ENCODE data around the gene PTPN1.
"Not testable (repeated sequence)": the region's sequence is repeated elsewhere in the genome, so short reads cannot be mapped to it uniquely, and the experiment has no call there.

Gene PTPN1

DNA sequence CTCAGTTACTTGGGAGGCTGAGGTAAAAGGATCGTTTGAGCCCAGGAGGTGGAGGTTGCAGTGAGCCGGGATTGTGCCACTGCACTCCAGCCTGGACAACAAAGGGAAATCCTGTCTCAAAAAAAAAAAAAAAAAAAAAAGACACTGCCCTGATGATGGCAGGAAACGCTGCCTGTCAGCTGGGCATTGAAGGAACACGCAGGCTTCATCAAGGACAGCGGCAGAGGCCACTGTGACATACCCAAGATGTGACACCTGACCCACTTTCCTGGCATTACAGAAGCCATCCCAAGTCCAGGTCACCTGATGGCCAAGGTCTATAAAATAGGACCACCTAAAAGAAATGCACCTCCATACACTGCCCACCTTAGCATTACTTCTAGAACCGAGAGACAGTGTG is 105.2 kb downstream of the PTPN1 start:
- Histone ChIP-seq H3K36me3 (no peaks in the 10 kb centered on the region), H3K4me1 (ENCODE audit: control insufficient read depth in 1 of 2, insufficient read depth in 1 of 2, low read depth in 1 of 2, low read length in 1 of 2) (no peaks in the 10 kb centered on the region), H3K4me3 (ENCODE audit: low read depth in 1 of 2, low read length in 1 of 2) (no peak overlapping the region), H3K27ac (no peak overlapping the region), H3K9me3 (no peaks in the 10 kb centered on the region), H3K27me3 (no peaks in the 10 kb centered on the region)
- TF ChIP-seq, protein P1, sequence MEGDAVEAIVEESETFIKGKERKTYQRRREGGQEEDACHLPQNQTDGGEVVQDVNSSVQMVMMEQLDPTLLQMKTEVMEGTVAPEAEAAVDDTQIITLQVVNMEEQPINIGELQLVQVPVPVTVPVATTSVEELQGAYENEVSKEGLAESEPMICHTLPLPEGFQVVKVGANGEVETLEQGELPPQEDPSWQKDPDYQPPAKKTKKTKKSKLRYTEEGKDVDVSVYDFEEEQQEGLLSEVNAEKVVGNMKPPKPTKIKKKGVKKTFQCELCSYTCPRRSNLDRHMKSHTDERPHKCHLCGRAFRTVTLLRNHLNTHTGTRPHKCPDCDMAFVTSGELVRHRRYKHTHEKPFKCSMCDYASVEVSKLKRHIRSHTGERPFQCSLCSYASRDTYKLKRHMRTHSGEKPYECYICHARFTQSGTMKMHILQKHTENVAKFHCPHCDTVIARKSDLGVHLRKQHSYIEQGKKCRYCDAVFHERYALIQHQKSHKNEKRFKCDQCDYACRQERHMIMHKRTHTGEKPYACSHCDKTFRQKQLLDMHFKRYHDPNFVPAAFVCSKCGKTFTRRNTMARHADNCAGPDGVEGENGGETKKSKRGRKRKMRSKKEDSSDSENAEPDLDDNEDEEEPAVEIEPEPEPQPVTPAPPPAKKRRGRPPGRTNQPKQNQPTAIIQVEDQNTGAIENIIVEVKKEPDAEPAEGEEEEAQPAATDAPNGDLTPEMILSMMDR (IDR thresholded peaks at IDR 0.05) = no peak

- H3K4me3 ChIP-seq (ENCODE audit: low read depth in 1 of 2, low read length in 1 of 2) = no peak overlapping the region
- H3K36me3 ChIP-seq = no peaks in the 10 kb centered on the region
- H3K9me3 ChIP-seq = no peaks in the 10 kb centered on the region
- H3K4me1 ChIP-seq (ENCODE audit: control insufficient read depth in 1 of 2, insufficient read depth in 1 of 2, low read depth in 1 of 2, low read length in 1 of 2) = no peaks in the 10 kb centered on the region
- no peak overlapping the region for H3K27ac ChIP-seq
- TF ChIP-seq, protein P1 (IDR thresholded peaks at IDR 0.05) = no peak
- H3K27me3 ChIP-seq = no peaks in the 10 kb centered on the region
Observed at GRCh38 chr20:50617022-50617421, 106.8 kb downstream of the PTPN1 start.

DNA sequence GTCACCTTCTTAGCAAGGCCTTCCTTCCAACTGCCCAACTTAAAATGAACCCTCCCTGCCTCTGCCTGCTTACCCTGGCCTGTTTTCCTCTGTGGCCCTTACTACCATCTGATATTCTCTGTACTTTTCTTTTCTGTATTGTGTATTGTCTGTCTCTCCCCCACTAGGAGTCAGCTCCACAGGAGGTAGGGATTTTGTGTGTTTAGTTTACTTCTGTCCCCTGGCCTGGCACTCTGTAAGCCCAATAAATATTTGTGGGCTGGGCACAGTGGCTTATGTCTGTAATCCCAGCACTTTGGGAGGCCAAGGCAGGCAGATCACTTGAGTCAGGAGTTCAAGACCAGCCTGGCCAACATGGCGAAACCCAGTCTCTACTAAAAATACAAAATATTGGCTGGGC is 108.4 kb downstream of the PTPN1 start:
- H3K27ac ChIP-seq = no peak overlapping the region
- H3K36me3 ChIP-seq = no peaks in the 10 kb centered on the region
- no peaks in the 10 kb centered on the region for H3K4me1 ChIP-seq (ENCODE audit: control insufficient read depth in 1 of 2, insufficient read depth in 1 of 2, low read depth in 1 of 2, low read length in 1 of 2)
- no peaks in the 10 kb centered on the region for H3K27me3 ChIP-seq
- TF ChIP-seq, protein P1 (IDR thresholded peaks at IDR 0.05) = no peak
- H3K4me3 ChIP-seq (ENCODE audit: low read depth in 1 of 2, low read length in 1 of 2) = no peak overlapping the region
- no peaks in the 10 kb centered on the region for H3K9me3 ChIP-seq

GRCh38 chr20:50620459-50620858 is 110.3 kb downstream of the PTPN1 start:
- not testable (repeated sequence) for H3K27ac ChIP-seq; H3K36me3 ChIP-seq; H3K9me3 ChIP-seq; H3K27me3 ChIP-seq; H3K4me1 ChIP-seq (ENCODE audit: control insufficient read depth in 1 of 2, insufficient read depth in 1 of 2, low read depth in 1 of 2, low read length in 1 of 2); H3K4me3 ChIP-seq (ENCODE audit: low read depth in 1 of 2, low read length in 1 of 2)

GRCh38 chr20:50621068-50621665 is 111.0 kb downstream of the PTPN1 start:
- Histone ChIP-seq H3K4me1 (ENCODE audit: control insufficient read depth in 1 of 2, insufficient read depth in 1 of 2, low read depth in 1 of 2, low read length in 1 of 2) (no peaks in the 10 kb centered on the region), H3K4me3 (ENCODE audit: low read depth in 1 of 2, low read length in 1 of 2) (no peak overlapping the region), H3K27ac (no peak overlapping the region), H3K27me3 (no peaks in the 10 kb centered on the region), H3K36me3 (no peaks in the 10 kb centered on the region), H3K9me3 (no peaks in the 10 kb centered on the region)
- TF ChIP-seq, protein P1 (IDR thresholded peaks at IDR 0.05) = no peak

GRCh38 chr20:50624351-50625016 is 114.3 kb downstream of the PTPN1 start:
- TF ChIP-seq, protein P1 (IDR thresholded peaks at IDR 0.05) = no peak
- Histone ChIP-seq H3K27me3 (no peaks in the 10 kb centered on the region), H3K9me3 (no peaks in the 10 kb centered on the region), H3K4me3 (ENCODE audit: low read depth in 1 of 2, low read length in 1 of 2) (no peak overlapping the region), H3K36me3 (no peaks in the 10 kb centered on the region), H3K4me1 (ENCODE audit: control insufficient read depth in 1 of 2, insufficient read depth in 1 of 2, low read depth in 1 of 2, low read length in 1 of 2) (no peaks in the 10 kb centered on the region), H3K27ac (no peak overlapping the region)

All from neutrophil (primary cell).